CD4-positive, alpha-beta T cell treated with Interleukin-4 for 1 hour (primary cell): ENCODE results near the gene ERO1B.
"Not testable (repeated sequence)": the region's sequence is repeated elsewhere in the genome, so short reads cannot be mapped to it uniquely, and the experiment has no call there.

Experiments
- DNase-seq, 2 donors: peaks; one replicate each; pipeline ENCODE4 v3.0.0-alpha.2; 2020 to 2022

ERO1B gene

GRCh38 chr1:236281654-236282424, at the start of gene ERO1B:
Gene ERO1B (minus strand): TSS chr1:236281958. CDS start chr1:236281783, 175 bp downstream.
- peak; percentile 97 for DNase-seq

- DNase-seq: not testable (repeated sequence)
Observed at GRCh38 chr1:236331412-236331811, 49.7 kb upstream of the ERO1B start.

GRCh38 chr1:236326432-236326831, 44.7 kb upstream of the ERO1B start:
- DNase-seq: no peak

- DNase-seq: no peak
Observed at GRCh38 chr1:236325567-236325966, 43.8 kb upstream of the ERO1B start.

- DNase-seq: no peak
Observed at GRCh38 chr1:236323819-236324411, 42.2 kb upstream of the ERO1B start.

GRCh38 chr1:236322566-236323409, 41.0 kb upstream of the ERO1B start:
- no peak for DNase-seq

- DNase-seq: no peak
Observed at GRCh38 chr1:236321101-236321500, 39.3 kb upstream of the ERO1B start.

GRCh38 chr1:236320671-236321070, 38.9 kb upstream of the ERO1B start:
- no peak for DNase-seq

GRCh38 chr1:236320214-236320613, 38.5 kb upstream of the ERO1B start:
- no peak for DNase-seq

- no peak for DNase-seq
Observed at GRCh38 chr1:236316437-236316836, 34.7 kb upstream of the ERO1B start.

- no peak for DNase-seq
Observed at GRCh38 chr1:236315518-236315917, 33.8 kb upstream of the ERO1B start.

GRCh38 chr1:236315092-236315491, 33.3 kb upstream of the ERO1B start:
- no peak for DNase-seq

GRCh38 chr1:236314050-236314449, 32.3 kb upstream of the ERO1B start:
- DNase-seq: not testable (repeated sequence)

GRCh38 chr1:236313427-236313826, 31.7 kb upstream of the ERO1B start:
- no peak for DNase-seq

GRCh38 chr1:236311040-236311439, 29.3 kb upstream of the ERO1B start:
- no peak for DNase-seq

GRCh38 chr1:236308827-236309226, 27.1 kb upstream of the ERO1B start:
- DNase-seq: no peak

- DNase-seq: no peak
Observed at GRCh38 chr1:236307435-236307834, 25.7 kb upstream of the ERO1B start.

- no peak for DNase-seq
Observed at GRCh38 chr1:236304682-236305081, 22.9 kb upstream of the ERO1B start.

GRCh38 chr1:236303675-236304074, 21.9 kb upstream of the ERO1B start:
- DNase-seq: no peak

GRCh38 chr1:236302941-236303340, 21.2 kb upstream of the ERO1B start:
- no peak for DNase-seq

- DNase-seq: no peak
Observed at GRCh38 chr1:236301958-236302335, 20.2 kb upstream of the ERO1B start.

- no peak for DNase-seq
Observed at GRCh38 chr1:236301080-236301957, 19.6 kb upstream of the ERO1B start.

- DNase-seq: no peak
Observed at GRCh38 chr1:236297161-236297560, 15.4 kb upstream of the ERO1B start.
